Measurements from ENCODE around the gene KCTD21.

DNA sequence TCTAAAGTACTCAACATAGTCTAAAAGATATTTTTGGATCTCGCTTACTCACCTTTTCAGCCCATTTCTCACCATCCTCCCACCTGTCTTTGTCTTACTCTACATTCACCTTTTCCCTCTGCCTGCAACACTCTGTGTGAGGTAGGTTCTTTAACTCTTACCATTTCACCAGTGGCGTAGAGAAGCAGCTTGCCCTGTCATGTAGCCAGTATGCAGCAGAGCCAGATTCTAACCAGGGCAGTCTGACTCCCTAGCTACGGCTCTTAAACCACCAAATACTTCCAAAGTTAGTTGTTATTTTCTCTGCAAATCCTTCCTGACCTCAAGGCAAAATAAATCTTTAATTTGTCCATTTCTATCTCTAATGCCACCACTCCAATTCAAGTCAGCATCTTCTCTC lies 56.5 kb downstream of the KCTD21 start:
- no peak for TF ChIP-seq POLR2AphosphoS5 (IDR thresholded peaks at IDR 0.05; ENCODE audit: low read depth, low read length)
- no peak for TF ChIP-seq TAF1 (IDR thresholded peaks at IDR 0.05; ENCODE audit: borderline replicate concordance, insufficient read depth, low read length)
- TF ChIP-seq REST (IDR thresholded peaks at IDR 0.05; ENCODE audit: insufficient read depth in 1 of 2, low read depth in 2 of 2, low read length in 2 of 2) = no peak
- TF ChIP-seq SIN3A (IDR thresholded peaks at IDR 0.05; ENCODE audit: borderline replicate concordance, insufficient read depth, low read length) = no peak
- no peak for TF ChIP-seq FOXP2 (optimal IDR thresholded peaks at IDR 0.05; ENCODE audit: borderline replicate concordance, extremely low read depth, extremely low read length, insufficient read depth)
